ENCODE measurements around the gene COQ9. TPM values are rescaled to one million over a fixed set of nuclear protein-coding genes. Genes with fewer than 3 reads are reported as not detected.

The COQ9 gene
- total RNA-seq, 2 donors from 2014 or later = 34.2 to 42.9 TPM

GRCh38 chr16:57510016-57510871 is 63.0 kb downstream of the COQ9 start:
- Mint-ChIP-seq H3K4me3 (no peak overlapping the region), H3K4me1 (ENCODE audit: low read depth in 2 of 2) (no peaks in the 10 kb centered on the region), H3K27me3 (no peaks in the 10 kb centered on the region), H3K27ac (no peak overlapping the region), H3K9me3 (no peaks in the 10 kb centered on the region), H3K36me3 (no peaks in the 10 kb centered on the region)
- DNase-seq (ENCODE audit: low spot score) (peak; percentile 28), ATAC-seq (no peak)

Other genes with a start within 250 kb of the COQ9 start
- gene ARL2BP, start 202.2 kb upstream of the COQ9 start, total RNA-seq = 10 to 100 TPM; 28.3 to 32.3 TPM
- under 1 TPM in 1 of 2 donors, not detected in 1; 0.67 TPM for gene PLLP, start 162.8 kb upstream of the COQ9 start, total RNA-seq
- gene CCL22, start 88.7 kb upstream of the COQ9 start, total RNA-seq = 10 to 100 TPM in 1 of 2 donors, not detected in 1; 12.9 TPM
- not detected for gene CX3CL1, start 75.0 kb upstream of the COQ9 start, total RNA-seq
- 1 to 10 TPM in 1 of 2 donors, not detected in 1; 5.6 TPM for gene CCL17, start 42.7 kb upstream of the COQ9 start, total RNA-seq
- gene CIAPIN1, start 94 bp upstream of the COQ9 start, total RNA-seq = 10 to 100 TPM; 54.0 to 92.0 TPM
- gene POLR2C, start 15.2 kb downstream of the COQ9 start, total RNA-seq = 10 to 100 TPM; 63.8 to 85.4 TPM
- 1 to 10 TPM; 4.2 to 6.5 TPM for gene DOK4, start 39.0 kb downstream of the COQ9 start, total RNA-seq
- 10 to 100 TPM; 13.9 to 21.5 TPM for gene CCDC102A, start 89.1 kb downstream of the COQ9 start, total RNA-seq
- gene ADGRG5, start 95.2 kb downstream of the COQ9 start, total RNA-seq = 10 to 100 TPM; 86.8 to 95.0 TPM
- gene ADGRG1, start 181.2 kb downstream of the COQ9 start, total RNA-seq = 10 to 100 TPM in 1 of 2 donors, 1 to 10 TPM in 1; 4.8 to 13.7 TPM
- 10 to 100 TPM; 25.4 to 28.9 TPM for gene ADGRG3, start 220.8 kb downstream of the COQ9 start, total RNA-seq
- not detected for gene DRC7, start 247.3 kb downstream of the COQ9 start, total RNA-seq

All from natural killer cell treated with Interleukin-12 subunit alpha and Interleukin-12 subunit beta and Interleukin-15 and Interleukin-18, amount 100 ng/mL, for 72 hours (primary cell).